GM12874 (cell line): ENCODE measurements around the gene GPATCH3.

Experiments used
- TF ChIP-seq, protein P1 (sequence below): IDR thresholded peaks from 2 replicates; pipeline ENCODE4 v1.5.1; 2011; ENCODE audit warnings: low read depth, mild to moderate bottlenecking, control low read depth, low read length, moderate library complexity; ENCODE audit not compliant: insufficient read depth

The GPATCH3 gene

DNA sequence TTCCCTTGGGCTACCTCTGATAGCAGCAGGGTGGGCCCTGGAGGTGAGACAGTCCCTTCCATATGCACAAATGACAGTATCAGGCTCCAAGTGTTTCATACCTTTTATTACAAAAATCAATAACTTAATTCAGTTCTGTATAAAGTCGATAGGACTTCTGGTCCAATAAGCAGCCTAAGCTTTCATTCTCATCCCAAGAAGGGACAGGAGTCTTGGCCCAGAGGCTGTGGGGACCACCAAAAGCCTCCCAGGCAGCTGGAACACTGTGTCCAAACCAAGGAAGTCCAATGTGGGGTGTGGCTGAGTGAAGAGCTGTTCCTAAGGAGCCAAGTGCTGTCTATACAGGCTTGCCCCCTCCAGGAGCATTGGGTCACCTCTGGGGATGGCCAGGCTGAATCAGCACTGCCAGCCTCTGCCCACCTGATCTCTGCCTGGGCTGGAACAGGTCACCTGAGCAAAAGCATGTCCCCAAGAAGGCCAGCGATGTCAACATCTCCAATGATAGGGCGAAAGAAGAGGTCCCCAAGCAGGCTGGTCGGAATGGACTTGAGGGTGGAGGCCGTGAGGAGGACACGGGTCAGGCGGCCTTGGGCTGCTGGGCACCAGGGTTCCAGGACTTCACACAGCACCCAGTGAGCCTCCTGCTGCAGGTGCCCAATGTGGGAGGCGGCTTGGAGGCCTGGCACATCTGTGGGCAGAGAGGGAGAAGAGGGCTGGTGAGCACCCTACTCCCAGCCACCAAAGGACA is 11.3 kb upstream of the GPATCH3 start:
- TF ChIP-seq, protein P1, sequence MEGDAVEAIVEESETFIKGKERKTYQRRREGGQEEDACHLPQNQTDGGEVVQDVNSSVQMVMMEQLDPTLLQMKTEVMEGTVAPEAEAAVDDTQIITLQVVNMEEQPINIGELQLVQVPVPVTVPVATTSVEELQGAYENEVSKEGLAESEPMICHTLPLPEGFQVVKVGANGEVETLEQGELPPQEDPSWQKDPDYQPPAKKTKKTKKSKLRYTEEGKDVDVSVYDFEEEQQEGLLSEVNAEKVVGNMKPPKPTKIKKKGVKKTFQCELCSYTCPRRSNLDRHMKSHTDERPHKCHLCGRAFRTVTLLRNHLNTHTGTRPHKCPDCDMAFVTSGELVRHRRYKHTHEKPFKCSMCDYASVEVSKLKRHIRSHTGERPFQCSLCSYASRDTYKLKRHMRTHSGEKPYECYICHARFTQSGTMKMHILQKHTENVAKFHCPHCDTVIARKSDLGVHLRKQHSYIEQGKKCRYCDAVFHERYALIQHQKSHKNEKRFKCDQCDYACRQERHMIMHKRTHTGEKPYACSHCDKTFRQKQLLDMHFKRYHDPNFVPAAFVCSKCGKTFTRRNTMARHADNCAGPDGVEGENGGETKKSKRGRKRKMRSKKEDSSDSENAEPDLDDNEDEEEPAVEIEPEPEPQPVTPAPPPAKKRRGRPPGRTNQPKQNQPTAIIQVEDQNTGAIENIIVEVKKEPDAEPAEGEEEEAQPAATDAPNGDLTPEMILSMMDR, result no peak

DNA sequence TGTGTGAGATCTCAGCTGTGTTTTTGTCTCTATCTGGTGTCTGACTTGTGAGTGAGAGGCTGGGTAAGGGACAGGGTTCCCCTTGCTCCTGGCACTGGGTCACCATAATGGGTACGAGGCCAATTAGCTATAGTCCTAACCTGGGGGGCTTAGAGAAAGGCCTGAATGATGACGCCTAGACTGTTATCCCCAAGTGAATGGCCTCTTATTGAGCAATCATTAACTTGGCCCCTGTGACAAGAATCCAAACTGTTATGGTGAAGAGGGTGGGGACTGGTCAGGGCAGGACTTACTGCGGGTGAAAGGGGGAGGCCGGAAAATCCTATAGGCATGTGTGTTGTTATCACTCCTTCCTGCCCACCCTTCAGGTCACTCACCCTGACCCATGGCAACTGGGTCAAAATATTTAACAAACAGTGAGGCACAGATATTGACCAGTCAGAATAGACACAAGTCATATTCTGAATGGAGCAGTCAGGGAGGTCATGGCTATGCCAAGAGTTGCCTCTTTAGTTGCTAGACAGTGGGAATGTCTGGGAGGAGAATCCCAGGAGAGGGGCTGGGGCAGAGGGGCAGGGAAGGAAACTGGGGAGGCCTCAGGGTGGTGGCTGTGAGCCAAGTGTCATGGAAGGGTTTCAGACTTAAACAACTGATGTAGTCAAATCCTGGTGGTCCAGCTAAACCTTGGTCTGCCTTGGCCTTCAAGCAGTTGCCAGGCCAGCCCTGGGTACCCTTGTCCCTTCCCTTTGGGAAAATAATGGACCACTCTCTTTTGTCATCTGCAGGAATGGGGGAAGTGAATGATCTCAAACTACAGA is 10.3 kb upstream of the GPATCH3 start:
- TF ChIP-seq, protein P1, result no peak

DNA sequence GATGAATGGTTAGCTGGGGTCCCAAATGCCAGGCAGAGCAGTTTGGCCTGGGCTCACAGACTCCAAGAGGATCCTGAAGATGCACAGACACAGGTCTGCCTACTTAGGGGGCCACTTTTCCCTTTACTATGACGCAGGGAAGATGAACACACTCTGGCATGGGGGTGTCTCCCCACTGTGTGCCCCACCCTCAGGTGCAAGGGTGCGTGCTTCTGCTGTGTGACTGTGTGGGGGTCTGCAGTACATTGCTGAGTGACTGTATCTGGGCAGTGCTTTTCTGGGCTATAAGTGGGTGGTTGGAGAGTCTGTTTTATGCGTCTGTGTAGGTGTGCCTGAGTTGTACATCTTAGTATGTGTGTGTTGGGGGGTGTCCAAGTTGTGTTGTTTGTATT is 9.7 kb upstream of the GPATCH3 start:
- TF ChIP-seq, protein P1, result no peak

DNA sequence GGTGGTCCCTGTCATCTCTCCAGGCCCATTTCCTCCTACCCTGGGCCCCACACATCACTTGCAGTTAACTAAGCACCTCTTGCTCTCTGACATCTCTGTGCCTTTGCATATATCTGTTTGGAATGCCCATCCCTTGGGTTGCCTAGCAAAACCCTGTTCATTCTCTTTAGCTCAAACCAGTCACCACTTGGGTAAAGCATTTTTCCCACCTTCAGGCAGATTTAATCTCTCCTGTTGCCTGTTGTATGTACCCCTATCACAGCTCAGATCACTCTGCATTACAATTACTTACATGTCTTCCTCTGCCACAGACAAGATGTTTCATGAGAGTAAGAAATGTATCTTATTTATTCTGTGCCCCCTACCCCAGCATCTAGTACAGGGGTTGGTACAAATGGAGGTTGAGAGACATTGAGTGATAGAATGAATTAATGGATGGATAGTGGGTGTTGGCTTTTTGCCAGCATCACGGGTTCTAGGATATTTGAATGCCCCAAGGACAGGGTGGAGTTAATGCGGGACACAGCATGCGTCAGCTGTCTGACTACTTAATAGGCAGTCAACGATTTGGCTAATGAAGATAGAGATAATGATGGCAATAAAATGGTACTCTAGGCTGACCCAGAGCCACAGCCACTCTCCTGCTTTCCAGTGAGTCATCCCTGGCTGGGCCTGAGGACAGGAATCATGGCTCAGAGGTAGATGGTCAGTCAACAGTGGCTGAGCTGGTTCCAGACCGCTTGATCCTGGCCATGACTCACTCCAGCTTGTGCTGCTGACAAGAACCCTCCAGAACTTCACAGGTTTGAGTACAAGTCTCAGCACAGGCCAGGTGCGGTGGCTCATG is 7.0 kb upstream of the GPATCH3 start:
- TF ChIP-seq, protein P1, result no peak

DNA sequence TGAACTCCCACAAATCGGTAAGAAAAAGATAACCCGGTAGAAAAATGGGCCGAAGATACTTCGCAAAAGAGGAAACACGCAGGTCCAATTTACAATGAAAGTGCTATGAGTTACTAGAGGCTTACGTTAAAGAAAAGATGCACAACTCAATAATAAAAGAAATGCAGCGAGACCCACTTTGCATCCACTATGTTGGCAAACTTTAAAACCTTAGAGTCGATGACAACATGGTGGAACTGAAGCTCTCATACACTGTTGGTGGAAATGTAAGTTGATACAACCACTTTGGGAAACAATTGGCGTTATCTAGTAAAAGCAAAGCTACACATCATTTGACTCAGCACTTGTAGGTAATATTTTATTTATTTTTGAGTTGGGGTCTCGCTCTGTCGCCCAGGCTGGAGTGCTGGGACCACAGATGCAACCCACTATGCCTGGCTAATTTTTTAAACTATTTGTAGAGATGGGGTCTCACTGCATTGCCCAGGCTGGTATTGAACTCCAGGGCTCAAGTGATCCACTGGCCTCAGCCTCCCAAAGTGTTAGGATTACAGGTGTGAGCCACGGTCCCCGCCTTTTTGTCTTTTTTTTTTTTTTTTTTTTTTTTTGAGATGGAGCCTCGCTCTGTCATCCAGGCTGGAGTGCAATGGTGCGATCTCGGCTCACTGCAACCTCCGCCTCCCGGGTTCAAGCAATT is 696 bp upstream of the GPATCH3 start:
- TF ChIP-seq, protein P1, result no peak

DNA sequence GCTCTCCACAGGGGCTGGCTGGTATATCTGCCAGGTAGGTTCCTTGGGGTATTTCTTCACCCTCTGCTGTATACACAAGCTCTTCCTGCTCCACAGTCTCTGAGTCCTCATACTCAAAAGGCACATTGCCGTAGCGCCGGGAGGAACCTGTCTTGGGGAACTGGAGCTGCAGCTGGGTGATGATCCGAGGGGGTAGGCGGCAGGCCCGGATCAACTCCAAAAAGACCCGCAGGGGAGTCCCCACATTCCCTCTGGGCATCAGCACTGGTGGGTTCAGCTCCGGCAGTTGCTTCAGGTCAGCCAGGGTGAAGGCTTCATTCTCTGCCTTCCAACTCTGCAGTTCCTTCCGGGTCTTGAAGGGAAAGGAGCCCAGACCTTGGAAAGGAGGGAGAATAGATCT is 2.9 kb downstream of the GPATCH3 start:
- TF ChIP-seq, protein P1, result no peak
